ENCODE results near the gene FXYD7. TPM values are rescaled to one million over a fixed set of nuclear protein-coding genes. Genes with fewer than 3 reads are reported as not detected.

Gene FXYD7
- total RNA-seq, 2 experiments from 2014 or later, result 0.50 to 6.1 TPM

DNA sequence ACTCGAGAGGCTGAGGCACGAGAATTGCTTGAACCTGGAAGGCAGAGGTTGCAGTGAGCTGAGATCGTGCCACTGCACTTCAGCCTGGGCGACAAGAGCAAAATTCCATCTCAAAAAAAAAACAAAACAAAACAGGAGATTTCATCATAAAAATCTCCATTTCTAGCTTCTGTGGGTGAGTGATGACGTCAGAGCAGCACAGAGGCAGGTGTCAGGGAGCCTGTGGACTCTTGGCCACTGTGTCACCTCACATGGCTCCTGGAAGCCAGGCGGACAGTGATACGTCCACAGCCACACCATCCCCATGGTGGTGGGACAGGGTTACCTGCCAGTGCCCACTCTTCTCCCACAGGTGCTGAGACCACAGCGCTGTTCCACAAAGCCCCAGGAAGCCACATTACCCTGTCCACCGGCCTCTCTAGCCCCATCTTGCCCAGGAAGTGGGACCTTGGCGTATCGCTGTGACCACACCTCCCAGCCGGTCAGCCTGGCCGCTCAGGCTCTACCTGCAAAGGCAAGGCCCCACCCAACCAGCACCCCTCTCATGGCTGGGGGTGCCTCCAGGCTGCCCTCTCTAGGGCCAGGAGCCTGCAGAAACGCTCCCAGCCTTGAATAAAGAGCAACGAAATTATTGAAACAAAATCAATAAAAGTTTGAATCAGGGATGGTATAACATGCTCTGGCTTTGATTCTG lies 29.9 kb upstream of the FXYD7 start:
- H3K9me2 ChIP-seq (ENCODE audit: insufficient read depth, low read length), result no peaks in the 10 kb centered on the region
- no peaks in the 10 kb centered on the region for H3K9me3 ChIP-seq (ENCODE audit: low read length)
- BruUV-seq (replicated peaks), result no TSS peak
- no peak for TF ChIP-seq EZH2phosphoT487 (IDR thresholded peaks at IDR 0.05; ENCODE audit: borderline replicate concordance, low read depth, low read length)
- no peak for TF ChIP-seq CTCF (conservative IDR thresholded peaks at IDR 0.05; ENCODE audit: low read length)
- DNase-seq (ENCODE audit: low spot score), result no peak
- intact Hi-C loops (cut with micrococcal nuclease; ENCODE audit: unreplicated experiment), result no loop called here
- no peak overlapping the region for H3K4me2 ChIP-seq (ENCODE audit: low read length)
- ChIA-PET POLR2A (no interaction called here), CTCF (ENCODE audit: unreplicated experiment) (no interaction called here)
- H4K20me1 ChIP-seq (ENCODE audit: insufficient read depth, low read length), result no peaks in the 10 kb centered on the region
- H3K79me2 ChIP-seq (ENCODE audit: insufficient read depth, low read depth, low read length), result no peaks in the 10 kb centered on the region
- H2AFZ ChIP-seq (ENCODE audit: low read length), result no peak overlapping the region
- no peak overlapping the region for H3K27ac ChIP-seq (ENCODE audit: low read depth, low read length, poor library complexity, severe bottlenecking)
- H3K36me3 ChIP-seq (ENCODE audit: insufficient read depth, low read length), result no peaks in the 10 kb centered on the region
- no peak overlapping the region for H3K4me3 ChIP-seq (ENCODE audit: low read depth, low read length, poor library complexity, severe bottlenecking)
- H3K4me1 ChIP-seq (ENCODE audit: insufficient read depth, low read length, poor library complexity, severe bottlenecking), result no peaks in the 10 kb centered on the region

DNA sequence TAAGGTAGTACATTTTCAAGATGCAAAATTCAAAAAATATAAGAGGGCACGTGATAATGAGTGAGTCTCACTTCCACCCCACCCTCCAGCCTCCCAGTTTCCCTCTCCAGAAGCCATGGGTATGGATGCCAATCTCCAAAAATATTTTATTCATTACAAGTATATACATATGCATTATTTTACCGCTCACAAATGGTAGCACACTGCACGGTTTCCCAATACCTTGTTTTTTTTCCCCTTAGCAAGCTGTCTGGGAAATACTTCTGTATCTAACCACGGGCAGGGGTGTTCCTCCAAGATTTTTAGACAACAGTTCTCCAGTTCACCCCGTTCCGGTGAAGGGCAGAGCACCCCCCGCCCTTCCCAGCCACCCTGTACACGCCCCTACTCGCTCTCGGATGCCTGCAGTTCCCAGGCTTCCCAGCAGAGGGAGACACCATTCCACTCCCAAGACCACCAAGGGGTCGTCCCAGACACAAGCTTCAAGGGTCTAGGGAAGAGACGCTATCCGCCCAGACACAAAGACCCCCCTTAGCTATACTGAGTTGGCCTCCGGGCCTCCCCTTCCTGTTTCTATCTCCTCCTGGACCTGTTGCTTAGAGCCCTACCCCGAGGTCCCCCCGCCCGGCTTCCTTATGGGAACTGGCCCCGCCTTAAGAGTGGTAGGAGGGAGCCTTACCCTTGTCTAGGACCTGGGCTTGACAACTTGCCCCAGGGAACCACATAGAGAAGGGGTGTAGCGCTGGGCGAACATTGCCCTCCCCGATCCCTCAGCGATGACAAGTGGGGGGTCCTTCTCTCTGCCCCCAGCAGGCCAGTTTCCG lies 28.5 kb upstream of the FXYD7 start:
- Histone ChIP-seq H3K36me3 (ENCODE audit: insufficient read depth, low read length) (no peaks in the 10 kb centered on the region), H3K9me3 (ENCODE audit: low read length) (no peaks in the 10 kb centered on the region), H3K4me2 (ENCODE audit: low read length) (peak overlapping the region; percentile 61), H3K4me1 (ENCODE audit: insufficient read depth, low read length, poor library complexity, severe bottlenecking) (no peaks in the 10 kb centered on the region), H2AFZ (ENCODE audit: low read length) (peak overlapping the region; percentile 83), H4K20me1 (ENCODE audit: insufficient read depth, low read length) (no peaks in the 10 kb centered on the region), H3K9me2 (ENCODE audit: insufficient read depth, low read length) (no peaks in the 10 kb centered on the region), H3K79me2 (ENCODE audit: insufficient read depth, low read depth, low read length) (no peaks in the 10 kb centered on the region), H3K4me3 (ENCODE audit: low read depth, low read length, poor library complexity, severe bottlenecking) (peak overlapping the region; percentile 43), H3K27ac (ENCODE audit: low read depth, low read length, poor library complexity, severe bottlenecking) (no peak overlapping the region)
- TF ChIP-seq CTCF (conservative IDR thresholded peaks at IDR 0.05; ENCODE audit: low read length), result peak; percentile 97
- no peak for TF ChIP-seq EZH2phosphoT487 (IDR thresholded peaks at IDR 0.05; ENCODE audit: borderline replicate concordance, low read depth, low read length)
- ChIA-PET CTCF (ENCODE audit: unreplicated experiment) (interaction anchor here (0.6 to 1.0 kb wide), 2 partner anchors 27 to 171 kb away, joined by 3 read pairs; no protein-coding TSS in a partner anchor), POLR2A (interaction anchor here (0.8 to 1.2 kb wide), 2 partner anchors 10 to 53 kb away, joined by 3 read pairs; no protein-coding TSS in a partner anchor)
- peak; percentile 79 for DNase-seq (ENCODE audit: low spot score)
- no TSS peak for BruUV-seq (replicated peaks)
- intact Hi-C loops (cut with micrococcal nuclease; ENCODE audit: unreplicated experiment), result loop anchor here (1.0 kb wide), 3 partner anchors 21 to 103 kb away; partner anchors contain the start of gene LGI4

Measured in OCI-LY7 (cell line).